ENCODE measurements around the gene IFNAR1. TPM values are rescaled to one million over a fixed set of nuclear protein-coding genes. Genes with fewer than 3 reads are reported as not detected.

Gene IFNAR1
- total and polyA plus RNA-seq, 10 donors: 9.2 to 86.1 (median 57.3) TPM

DNA sequence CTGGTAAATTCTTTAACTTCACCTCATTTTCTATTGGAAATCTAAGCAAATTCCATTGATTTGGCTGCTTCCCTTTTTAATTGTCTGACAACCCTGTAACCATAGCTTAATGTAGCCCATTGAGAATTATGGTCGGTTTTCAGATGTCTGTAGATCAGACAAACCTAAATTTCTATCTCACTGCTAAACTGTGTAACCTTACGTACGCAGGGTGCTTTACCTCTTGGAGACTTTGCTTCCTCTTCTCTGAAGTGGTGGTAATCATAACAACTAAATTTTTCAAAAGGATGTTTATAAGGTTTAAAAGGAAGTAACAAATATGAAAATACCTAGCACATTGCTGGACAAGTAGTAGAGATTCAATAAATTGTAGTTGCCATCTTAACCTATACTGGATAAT is 25.9 kb downstream of the IFNAR1 start:
- Histone ChIP-seq H3K9me3 (no peaks in the 10 kb centered on the region), H3K27ac (peak overlapping the region in 3 of 8 donors; percentile 12 to 36 (median 30)), H3K36me3 (peaks cover 0 to 99% (median 67%) of the 10 kb centered on the region in 6 donors), H3K4me3 (no peak overlapping the region), H3K4me1 (peaks cover 0 to 41% (median 4%) of the 10 kb centered on the region in 6 donors), H3K27me3 (replicated peaks in 1 of 7) (no peaks in the 10 kb centered on the region)
- intact Hi-C loops (cut with DNase I; ENCODE audit: low total_unique reads): loop anchor here (10.0 kb wide), 1 partner anchor 84 kb away; no protein-coding TSS in a partner anchor
- no peak for DNase-seq
- TF ChIP-seq, protein P1, sequence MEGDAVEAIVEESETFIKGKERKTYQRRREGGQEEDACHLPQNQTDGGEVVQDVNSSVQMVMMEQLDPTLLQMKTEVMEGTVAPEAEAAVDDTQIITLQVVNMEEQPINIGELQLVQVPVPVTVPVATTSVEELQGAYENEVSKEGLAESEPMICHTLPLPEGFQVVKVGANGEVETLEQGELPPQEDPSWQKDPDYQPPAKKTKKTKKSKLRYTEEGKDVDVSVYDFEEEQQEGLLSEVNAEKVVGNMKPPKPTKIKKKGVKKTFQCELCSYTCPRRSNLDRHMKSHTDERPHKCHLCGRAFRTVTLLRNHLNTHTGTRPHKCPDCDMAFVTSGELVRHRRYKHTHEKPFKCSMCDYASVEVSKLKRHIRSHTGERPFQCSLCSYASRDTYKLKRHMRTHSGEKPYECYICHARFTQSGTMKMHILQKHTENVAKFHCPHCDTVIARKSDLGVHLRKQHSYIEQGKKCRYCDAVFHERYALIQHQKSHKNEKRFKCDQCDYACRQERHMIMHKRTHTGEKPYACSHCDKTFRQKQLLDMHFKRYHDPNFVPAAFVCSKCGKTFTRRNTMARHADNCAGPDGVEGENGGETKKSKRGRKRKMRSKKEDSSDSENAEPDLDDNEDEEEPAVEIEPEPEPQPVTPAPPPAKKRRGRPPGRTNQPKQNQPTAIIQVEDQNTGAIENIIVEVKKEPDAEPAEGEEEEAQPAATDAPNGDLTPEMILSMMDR (IDR thresholded peaks at IDR 0.05 in 8 of 11, conservative IDR thresholded peaks at IDR 0.05 in 3 of 11): no peak
- TF ChIP-seq POLR2A (IDR thresholded peaks at IDR 0.05): no peak
- no peak for TF ChIP-seq POLR2AphosphoS5 (IDR thresholded peaks at IDR 0.05)
- 68 to 93% (median 85%) methylated on average over 3 of the region's 3 CpGs for WGBS, 5 donors

DNA sequence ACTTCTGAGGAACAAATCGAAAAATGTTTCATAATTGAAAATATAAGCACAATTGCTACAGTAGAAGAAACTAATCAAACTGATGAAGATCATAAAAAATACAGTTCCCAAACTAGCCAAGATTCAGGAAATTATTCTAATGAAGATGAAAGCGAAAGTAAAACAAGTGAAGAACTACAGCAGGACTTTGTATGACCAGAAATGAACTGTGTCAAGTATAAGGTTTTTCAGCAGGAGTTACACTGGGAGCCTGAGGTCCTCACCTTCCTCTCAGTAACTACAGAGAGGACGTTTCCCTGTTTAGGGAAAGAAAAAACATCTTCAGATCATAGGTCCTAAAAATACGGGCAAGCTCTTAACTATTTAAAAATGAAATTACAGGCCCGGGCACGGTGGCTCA is 30.6 kb downstream of the IFNAR1 start:
- DNase-seq: no peak
- intact Hi-C loops (cut with DNase I; ENCODE audit: low total_unique reads): loop anchor here (10.0 kb wide), 1 partner anchor 79 kb away; no protein-coding TSS in a partner anchor
- H3K27ac ChIP-seq: peak overlapping the region in 7 of 8 donors; percentile 15 to 70 (median 38)
- no peaks in the 10 kb centered on the region for H3K27me3 ChIP-seq (replicated peaks in 1 of 7)
- H3K36me3 ChIP-seq: peaks cover 0 to 79% (median 61%) of the 10 kb centered on the region in 6 donors
- WGBS, 5 donors: 69 to 78% (median 74%) methylated on average over 6 of the region's 6 CpGs
- TF ChIP-seq, protein P1 (IDR thresholded peaks at IDR 0.05 in 8 of 11, conservative IDR thresholded peaks at IDR 0.05 in 3 of 11): no peak
- TF ChIP-seq POLR2A (IDR thresholded peaks at IDR 0.05) (no peak), POLR2AphosphoS5 (IDR thresholded peaks at IDR 0.05) (no peak)
- H3K4me3 ChIP-seq: no peak overlapping the region
- peaks cover under 1 to 44% (median 8%) of the 10 kb centered on the region in 6 donors for H3K4me1 ChIP-seq
- H3K9me3 ChIP-seq: no peaks in the 10 kb centered on the region

DNA sequence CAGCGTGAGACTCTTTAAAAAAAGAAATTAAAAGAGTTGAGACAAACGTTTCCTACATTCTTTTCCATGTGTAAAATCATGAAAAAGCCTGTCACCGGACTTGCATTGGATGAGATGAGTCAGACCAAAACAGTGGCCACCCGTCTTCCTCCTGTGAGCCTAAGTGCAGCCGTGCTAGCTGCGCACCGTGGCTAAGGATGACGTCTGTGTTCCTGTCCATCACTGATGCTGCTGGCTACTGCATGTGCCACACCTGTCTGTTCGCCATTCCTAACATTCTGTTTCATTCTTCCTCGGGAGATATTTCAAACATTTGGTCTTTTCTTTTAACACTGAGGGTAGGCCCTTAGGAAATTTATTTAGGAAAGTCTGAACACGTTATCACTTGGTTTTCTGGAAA is 31.2 kb downstream of the IFNAR1 start:
- peaks cover 0 to 72% (median 57%) of the 10 kb centered on the region in 6 donors for H3K36me3 ChIP-seq
- WGBS, 5 donors: 89 to 96% (median 92%) methylated on average over 11 of the region's 11 CpGs
- intact Hi-C loops (cut with DNase I; ENCODE audit: low total_unique reads): loop anchor here (10.0 kb wide), 1 partner anchor 79 kb away; no protein-coding TSS in a partner anchor
- H3K27me3 ChIP-seq (replicated peaks in 1 of 7): no peaks in the 10 kb centered on the region
- DNase-seq: no peak
- TF ChIP-seq, protein P1 (IDR thresholded peaks at IDR 0.05 in 8 of 11, conservative IDR thresholded peaks at IDR 0.05 in 3 of 11): no peak
- TF ChIP-seq POLR2AphosphoS5 (IDR thresholded peaks at IDR 0.05): peak in 1 of 3 donors; percentile 29
- no peak for TF ChIP-seq POLR2A (IDR thresholded peaks at IDR 0.05)
- H3K4me1 ChIP-seq: peaks cover 7 to 44% (median 15%) of the 10 kb centered on the region in 6 donors
- H3K27ac ChIP-seq: peak overlapping the region in 5 of 8 donors; percentile 15 to 70 (median 26)
- H3K9me3 ChIP-seq: no peaks in the 10 kb centered on the region
- no peak overlapping the region for H3K4me3 ChIP-seq

DNA sequence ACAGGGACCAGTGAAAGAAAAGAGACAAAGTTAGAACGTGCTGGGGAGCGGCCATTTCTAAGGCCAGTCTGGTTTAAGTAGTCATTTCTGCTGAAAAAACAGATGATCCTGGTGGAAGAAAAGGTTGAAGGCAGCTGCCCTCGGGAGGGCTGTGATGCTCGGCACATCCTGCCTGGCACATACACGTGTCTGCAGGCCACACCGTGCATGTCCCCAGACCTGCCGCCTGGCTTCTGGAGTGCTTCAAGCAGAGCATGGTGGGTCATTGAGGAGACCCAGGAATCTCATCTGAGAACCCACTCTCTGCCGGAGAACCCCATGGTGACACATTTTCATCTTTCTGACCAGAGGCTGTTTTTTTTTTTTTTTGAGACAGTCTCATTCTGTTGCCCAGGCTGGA is 32.4 kb downstream of the IFNAR1 start:
- 86 to 92% (median 88%) methylated on average over 8 of the region's 8 CpGs for WGBS, 5 donors
- no peak for DNase-seq
- peaks cover 15 to 53% (median 26%) of the 10 kb centered on the region in 6 donors for H3K4me1 ChIP-seq
- H3K27ac ChIP-seq: peak overlapping the region in 2 of 8 donors; percentile 11 to 33
- intact Hi-C loops (cut with DNase I; ENCODE audit: low total_unique reads): loop anchor here (10.0 kb wide), 1 partner anchor 78 kb away; no protein-coding TSS in a partner anchor
- H3K27me3 ChIP-seq (replicated peaks in 1 of 7): no peaks in the 10 kb centered on the region
- TF ChIP-seq, protein P1 (IDR thresholded peaks at IDR 0.05 in 8 of 11, conservative IDR thresholded peaks at IDR 0.05 in 3 of 11): no peak
- peak in 1 of 3 donors; percentile 68 for TF ChIP-seq POLR2AphosphoS5 (IDR thresholded peaks at IDR 0.05)
- H3K36me3 ChIP-seq: peaks cover 0 to 60% (median 45%) of the 10 kb centered on the region in 6 donors
- no peaks in the 10 kb centered on the region for H3K9me3 ChIP-seq
- H3K4me3 ChIP-seq: no peak overlapping the region

Data from spleen (tissue), 11 donors.